HCT116 (cell line): ENCODE results near the gene OR2A12. TPM values are rescaled to one million over a fixed set of nuclear protein-coding genes. Genes with fewer than 3 reads are reported as not detected.

Source experiments
- ATAC-seq: fragments of 200-7000 bp; cut with Tn5 transposase; 2 replicates; pipeline ENCODE4 v1.9.1; 2020; ENCODE audit warnings: mild to moderate bottlenecking, moderate library complexity
- BruUV-seq: library from RNA; stranded (reverse); fragments of 400-500 nt; replicated peaks from 2 replicates; lab custom pipeline; 2021; lab: Mats Ljungman, UMichigan
- CTCF ChIA-PET: fragments of 300-600 bp; sonication (Branson Sonifier 250); formaldehyde crosslinking; loops from one replicate; lab custom pipeline; 2021; ENCODE audit warnings: antibody characterized with exemption; lab: Charles Lee
- POLR2A ChIA-PET: fragments of 300-600, 350-600 bp; sonication (Branson Sonifier 250); formaldehyde crosslinking; loops from one replicate; lab custom pipeline; 2021; ENCODE audit warnings: antibody characterized with exemption; lab: Charles Lee
- RAD21 ChIA-PET, 2 experiments: fragments of 300-600 bp; sonication (Branson Sonifier 250); formaldehyde crosslinking; loops; one replicate each; lab custom pipeline; 2023; ENCODE audit warnings: low total read pairs in 2 of 2; ENCODE audit not compliant: uncharacterized antibody in 2 of 2, unreplicated experiment in 2 of 2, low non-redundant PET in 1 of 2; lab: Charles Lee
- DNase-seq: peaks from one replicate; pipeline ENCODE4 v3.0.0-alpha.2; 2010; ENCODE audit warnings: low read depth, low spot score
- H2AFZ ChIP-seq: fragments of 200-600 bp; shearing (Covaris generic), sonication (generic); 2 replicates; pipeline ENCODE4 v1.6.1; 2017; ENCODE audit warnings: low read depth, mixed run types, mixed read lengths, antibody characterized with exemption, low read length; ENCODE audit not compliant: poor library complexity, severe bottlenecking
- H3K27ac ChIP-seq: 2 replicates; pipeline ENCODE4 v1.5.1; 2012; ENCODE audit warnings: low read depth, low read length
- H3K27me3 ChIP-seq: fragments of 200-600 bp; sonication (generic); 2 replicates; pipeline ENCODE4 v1.6.1; 2016; ENCODE audit warnings: mixed run types, low read length, mixed read lengths; ENCODE audit not compliant: insufficient read depth
- H3K36me3 ChIP-seq, 2 experiments: fragments of 200-500 bp in 1 of 2; fragments of 200-600 bp in 1 of 2; sonication (Bioruptor generic) in 1 of 2; sonication (generic) in 1 of 2; 2 replicates each; pipeline versions ENCODE4 v1.5.1 to v1.6.1; 2014 to 2016; ENCODE audit warnings: low read length in 2 of 2, inconsistent platforms in 1 of 2, mixed read lengths in 1 of 2, mixed run types in 1 of 2; ENCODE audit not compliant: insufficient read depth in 2 of 2, control insufficient read depth in 1 of 2
- H3K4me1 ChIP-seq, 2 experiments: fragments of 200-600 bp in 1 of 2; sonication (generic) in 1 of 2; 2 replicates each; pipeline versions ENCODE4 v1.5.1 to v1.6.1; 2012 to 2017; ENCODE audit warnings: low read length in 2 of 2, inconsistent platforms in 1 of 2, mild to moderate bottlenecking in 1 of 2, mixed read lengths in 1 of 2, mixed run types in 1 of 2, moderate library complexity in 1 of 2; ENCODE audit not compliant: insufficient read depth in 2 of 2, control insufficient read depth in 1 of 2
- H3K4me2 ChIP-seq: fragments of 200-600 bp; sonication (generic); 2 replicates; pipeline ENCODE4 v1.6.1; 2017; ENCODE audit warnings: mixed run types, low read length, mixed read lengths
- H3K4me3 ChIP-seq, 2 experiments: fragments of 200-600 bp in 1 of 2; sonication (generic) in 1 of 2; replicated peaks in 1 of 2; 2 replicates each; pipeline ENCODE4 v1.5.1; 2011 to 2016; ENCODE audit warnings: low read length in 2 of 2, control low read depth in 1 of 2, low read depth in 1 of 2, mild to moderate bottlenecking in 1 of 2, mixed read lengths in 1 of 2, mixed run types in 1 of 2
- H3K79me2 ChIP-seq: fragments of 200-600 bp; sonication (generic); 2 replicates; pipeline ENCODE4 v1.6.1; 2017; ENCODE audit warnings: mild to moderate bottlenecking, mixed run types, low read length, moderate library complexity, mixed read lengths; ENCODE audit not compliant: insufficient read depth
- H3K9ac ChIP-seq: fragments of 200-600 bp; sonication (generic); 2 replicates; pipeline ENCODE4 v1.6.1; 2016; ENCODE audit warnings: low read length, mixed read lengths
- H3K9me2 ChIP-seq: fragments of 200-600 bp; sonication (generic), shearing (Covaris generic); 2 replicates; pipeline ENCODE4 v1.6.1; 2017; ENCODE audit warnings: mixed run types, mild to moderate bottlenecking, moderate library complexity; ENCODE audit not compliant: insufficient read depth
- H3K9me3 ChIP-seq, 2 experiments: fragments of 200-500 bp in 1 of 2; fragments of 200-600 bp in 1 of 2; sonication (Bioruptor generic) in 1 of 2; sonication (generic) in 1 of 2; 2 replicates each; pipeline ENCODE4 v1.6.1; 2014 to 2017; ENCODE audit warnings: low read length in 2 of 2, mixed read lengths in 2 of 2, inconsistent platforms in 1 of 2, low read depth in 1 of 2, mild to moderate bottlenecking in 1 of 2, mixed run types in 1 of 2, moderate library complexity in 1 of 2; ENCODE audit not compliant: control insufficient read depth in 1 of 2, insufficient read depth in 1 of 2
- H4K20me1 ChIP-seq: fragments of 200-600 bp; sonication (generic), shearing (Covaris generic); 2 replicates; pipeline ENCODE4 v1.6.1; 2017; ENCODE audit warnings: mixed run types, mild to moderate bottlenecking, moderate library complexity; ENCODE audit not compliant: insufficient read depth
- CBX3 ChIP-seq: IDR thresholded peaks from 2 replicates; pipeline ENCODE4 v1.6.1; 2012; ENCODE audit warnings: low read depth
- EGR1 ChIP-seq: IDR thresholded peaks from 2 replicates; pipeline ENCODE4 v1.6.1; 2012; ENCODE audit warnings: low read depth
- ELF1 ChIP-seq: IDR thresholded peaks from 2 replicates; pipeline ENCODE4 v1.6.1; 2012; ENCODE audit warnings: low read depth, borderline replicate concordance
- EZH2 ChIP-seq: fragments of 200-600 bp; sonication (generic); IDR thresholded peaks from 2 replicates; pipeline ENCODE4 v1.6.1; 2017; ENCODE audit warnings: antibody characterized with exemption, mixed run types
- EZH2phosphoT487 ChIP-seq: fragments of 200-600 bp; IDR thresholded peaks from 2 replicates; pipeline ENCODE4 v1.6.1; 2018; ENCODE audit warnings: antibody characterized with exemption, borderline replicate concordance
- FOSL1 ChIP-seq: IDR thresholded peaks from 2 replicates; pipeline ENCODE4 v1.6.1; 2012; ENCODE audit warnings: low read depth
- POLR2AphosphoS5 ChIP-seq: IDR thresholded peaks from 2 replicates; pipeline ENCODE4 v1.6.1; 2011; ENCODE audit warnings: mild to moderate bottlenecking, low read depth, low read length, moderate library complexity
- RAD21 ChIP-seq: IDR thresholded peaks from 2 replicates; pipeline ENCODE4 v1.6.1; 2012; ENCODE audit warnings: low read depth, mild to moderate bottlenecking
- REST ChIP-seq: IDR thresholded peaks from 2 replicates; pipeline ENCODE4 v1.6.1; 2012; ENCODE audit warnings: low read depth
- SIN3A ChIP-seq: IDR thresholded peaks from 2 replicates; pipeline ENCODE4 v1.6.1; 2012; ENCODE audit warnings: low read depth
- SP1 ChIP-seq: IDR thresholded peaks from 2 replicates; pipeline ENCODE4 v1.6.1; 2012; ENCODE audit warnings: low read depth
- SRF ChIP-seq: IDR thresholded peaks from 2 replicates; pipeline ENCODE4 v1.6.1; 2012; ENCODE audit warnings: low read depth
- TCF7L2 ChIP-seq: IDR thresholded peaks from 2 replicates; pipeline ENCODE4 v1.7.0; 2011; ENCODE audit warnings: borderline replicate concordance, inconsistent platforms; ENCODE audit not compliant: insufficient read depth, insufficient read length; ENCODE audit errors: extremely low read depth
- YY1 ChIP-seq: IDR thresholded peaks from 2 replicates; pipeline ENCODE4 v1.6.1; 2011; ENCODE audit warnings: low read length, low read depth, moderate library complexity, mild to moderate bottlenecking; ENCODE audit not compliant: insufficient replicate concordance; ENCODE audit errors: extremely low read depth
- ZNF274 ChIP-seq: fragments of 200-500 bp; sonication (Bioruptor generic); IDR thresholded peaks from 2 replicates; pipeline ENCODE4 v1.6.1; 2014; ENCODE audit warnings: mild to moderate bottlenecking, low read depth, low read length, inconsistent platforms
- intact Hi-C: fragments of 100-400 bp; cut with micrococcal nuclease; formaldehyde crosslinking; loops from 2 replicates; pipeline ENCODE4 v1.10.0; 2022
- total RNA-seq: library from RNA; stranded (reverse); gene quantifications from one replicate; pipeline ENCODE4 v1.2.1, GENCODE V29; 2021; ENCODE audit not compliant: unreplicated experiment
- TF ChIP-seq, protein P1 (sequence below): IDR thresholded peaks from 2 replicates; pipeline ENCODE4 v1.6.1; 2011; ENCODE audit warnings: mild to moderate bottlenecking, low read length, moderate library complexity; ENCODE audit not compliant: insufficient replicate concordance; ENCODE audit errors: extremely low read depth

OR2A12 gene
- total RNA-seq, 1 experiment from 2014 or later, result not detected

- ChIA-PET POLR2A (no interaction called here), RAD21 (no interaction called here), CTCF (no interaction called here)
- peak overlapping the region; percentile 68 for H2AFZ ChIP-seq
- no peaks in the 10 kb centered on the region for H4K20me1 ChIP-seq
- peak; percentile 63; the same call in 1 of the 2 replicates for ATAC-seq
- H3K4me3 ChIP-seq, result no peak overlapping the region
- no peak overlapping the region for H3K4me2 ChIP-seq
- H3K4me1 ChIP-seq, result peaks cover 0 to 4% of the 10 kb centered on the region in 2 experiments; a peak in 1 of 4 replicates
- H3K36me3 ChIP-seq, result no peaks in the 10 kb centered on the region
- TF ChIP-seq FOSL1 (0 out of 2 replicates have a peak, but pooled peaks have one; percentile 15), ELF1 (no peak)
- no peaks in the 10 kb centered on the region for H3K9me2 ChIP-seq
- no TSS peak for BruUV-seq
- no peak overlapping the region for H3K27ac ChIP-seq
- H3K9me3 ChIP-seq, result no peaks in the 10 kb centered on the region
- no peak for DNase-seq
- intact Hi-C loops, result no loop called here
- H3K79me2 ChIP-seq, result no peaks in the 10 kb centered on the region
- no peak overlapping the region for H3K9ac ChIP-seq
- no peaks in the 10 kb centered on the region for H3K27me3 ChIP-seq
These were observed 28.1 kb upstream of the OR2A12 start for GRCh38 chr7:144057954-144058353.

GRCh38 chr7:144063710-144064109 lies 22.4 kb upstream of the OR2A12 start:
- ATAC-seq, result peak; percentile 57
- Histone ChIP-seq H3K4me2 (no peak overlapping the region), H3K27me3 (no peaks in the 10 kb centered on the region), H3K79me2 (no peaks in the 10 kb centered on the region), H2AFZ (peak overlapping the region; percentile 59), H3K9me3 (no peaks in the 10 kb centered on the region), H3K36me3 (no peaks in the 10 kb centered on the region), H4K20me1 (no peaks in the 10 kb centered on the region), H3K9me2 (no peaks in the 10 kb centered on the region), H3K27ac (no peak overlapping the region), H3K4me1 (no peaks in the 10 kb centered on the region), H3K4me3 (no peak overlapping the region), H3K9ac (no peak overlapping the region)
- RAD21 ChIA-PET, result no interaction called here
- CTCF ChIA-PET, result interaction anchor here (0.6 to 1.8 kb wide), 9 partner anchors 8 to 162 kb away, joined by 3 to 7 read pairs (median 3); partner anchors contain the start of gene TCAF1
- peak; percentile 26 for DNase-seq
- no TSS peak for BruUV-seq
- POLR2A ChIA-PET, result no interaction called here
- intact Hi-C loops, result no loop called here
- TF ChIP-seq, protein P1, sequence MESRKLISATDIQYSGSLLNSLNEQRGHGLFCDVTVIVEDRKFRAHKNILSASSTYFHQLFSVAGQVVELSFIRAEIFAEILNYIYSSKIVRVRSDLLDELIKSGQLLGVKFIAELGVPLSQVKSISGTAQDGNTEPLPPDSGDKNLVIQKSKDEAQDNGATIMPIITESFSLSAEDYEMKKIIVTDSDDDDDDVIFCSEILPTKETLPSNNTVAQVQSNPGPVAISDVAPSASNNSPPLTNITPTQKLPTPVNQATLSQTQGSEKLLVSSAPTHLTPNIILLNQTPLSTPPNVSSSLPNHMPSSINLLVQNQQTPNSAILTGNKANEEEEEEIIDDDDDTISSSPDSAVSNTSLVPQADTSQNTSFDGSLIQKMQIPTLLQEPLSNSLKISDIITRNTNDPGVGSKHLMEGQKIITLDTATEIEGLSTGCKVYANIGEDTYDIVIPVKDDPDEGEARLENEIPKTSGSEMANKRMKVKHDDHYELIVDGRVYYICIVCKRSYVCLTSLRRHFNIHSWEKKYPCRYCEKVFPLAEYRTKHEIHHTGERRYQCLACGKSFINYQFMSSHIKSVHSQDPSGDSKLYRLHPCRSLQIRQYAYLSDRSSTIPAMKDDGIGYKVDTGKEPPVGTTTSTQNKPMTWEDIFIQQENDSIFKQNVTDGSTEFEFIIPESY, result no peak
- no peak for TF ChIP-seq YY1
- TF ChIP-seq RAD21, result peak; percentile 41; the same call in 1 of the 2 replicates
- no peak for TF ChIP-seq POLR2AphosphoS5
- no peak for TF ChIP-seq SRF
- TF ChIP-seq REST, result no peak
- no peak for TF ChIP-seq SP1
- TF ChIP-seq SIN3A, result no peak
- TF ChIP-seq ZNF274, result no peak
- no peak for TF ChIP-seq EGR1
- TF ChIP-seq CBX3, result peak; percentile 35; the same call in 1 of the 2 replicates
- no peak for TF ChIP-seq EZH2
- no peak for TF ChIP-seq EZH2phosphoT487
- no peak for TF ChIP-seq TCF7L2
